IMR-90 (cell line): Measurements from ENCODE around the gene ECT2. TPM values are rescaled to one million over a fixed set of nuclear protein-coding genes. Genes with fewer than 3 reads are reported as not detected.

Experiments used
- ATAC-seq: fragments of 200-7000 bp; cut with Tn5 transposase; 2 replicates; pipeline ENCODE4 v1.9.1; 2020; ENCODE audit warnings: low read depth, mild to moderate bottlenecking, moderate library complexity
- BruUV-seq: library from RNA; stranded (reverse); fragments of 400-500 nt; replicated peaks from 2 replicates; lab custom pipeline; 2021; lab: Mats Ljungman, UMichigan
- CTCF ChIA-PET: fragments of 300-600 bp; formaldehyde crosslinking; extraction: SDS; loops from one replicate; lab custom pipeline; 2021; ENCODE audit warnings: antibody characterized with exemption; lab: Yijun Ruan, JAX
- POLR2A ChIA-PET: fragments of 300-600 bp; sonication (Branson Sonifier 250); formaldehyde crosslinking; loops from one replicate; lab custom pipeline; 2022; ENCODE audit warnings: antibody characterized with exemption; ENCODE audit not compliant: unreplicated experiment; lab: Charles Lee
- DNase-seq: peaks from one replicate; pipeline ENCODE4 v3.0.0; 2013
- H2AFZ ChIP-seq: replicated peaks from 2 replicates; pipeline ENCODE3; 2013; ENCODE audit warnings: low read length, mild to moderate bottlenecking; ENCODE audit not compliant: poor library complexity
- H2AK5ac ChIP-seq: 2 replicates; pipeline ENCODE4 v1.6.1; 2013; ENCODE audit warnings: low read depth, low read length, inconsistent platforms
- H2AK9ac ChIP-seq: replicated peaks from 2 replicates; pipeline ENCODE3; 2013; ENCODE audit warnings: mild to moderate bottlenecking, low read depth, low read length, moderate library complexity; ENCODE audit not compliant: poor library complexity
- H2BK120ac ChIP-seq: 2 replicates; pipeline ENCODE4 v1.6.1; 2013; ENCODE audit warnings: low read depth, low read length, inconsistent platforms
- H2BK15ac ChIP-seq: 3 replicates; pipeline ENCODE4 v1.6.1; 2013; ENCODE audit warnings: low read depth, low read length, inconsistent platforms
- H2BK20ac ChIP-seq: 2 replicates; pipeline ENCODE4 v1.6.1; 2013; ENCODE audit warnings: low read depth, mild to moderate bottlenecking, inconsistent platforms, low read length, moderate library complexity
- H2BK5ac ChIP-seq: 2 replicates; pipeline ENCODE4 v1.6.1; 2013; ENCODE audit warnings: mild to moderate bottlenecking, low read depth, low read length, inconsistent platforms; ENCODE audit not compliant: poor library complexity, severe bottlenecking
- H3K14ac ChIP-seq: replicated peaks from 2 replicates; pipeline ENCODE4 v1.6.1; 2013; ENCODE audit warnings: low read depth, low read length, inconsistent platforms
- H3K18ac ChIP-seq: 2 replicates; pipeline ENCODE4 v1.6.1; 2013; ENCODE audit warnings: low read depth, low read length, control low read depth
- H3K23ac ChIP-seq: 2 replicates; pipeline ENCODE4 v1.6.1; 2013; ENCODE audit warnings: low read depth, low read length, inconsistent platforms
- H3K27ac ChIP-seq: 2 replicates; pipeline ENCODE4 v1.5.1; 2013; ENCODE audit warnings: mild to moderate bottlenecking, control low read depth, low read length; ENCODE audit not compliant: insufficient read depth
- H3K27me3 ChIP-seq: 2 replicates; pipeline ENCODE4 v1.6.1; 2013; ENCODE audit warnings: low read length; ENCODE audit not compliant: control insufficient read depth, insufficient read depth
- H3K36me3 ChIP-seq: 2 replicates; pipeline ENCODE4 v1.6.1; 2013; ENCODE audit warnings: low read length, mixed read lengths; ENCODE audit not compliant: control insufficient read depth, insufficient read depth
- H3K4ac ChIP-seq: 2 replicates; pipeline ENCODE4 v1.6.1; 2013; ENCODE audit warnings: low read depth, low read length, inconsistent platforms
- H3K4me1 ChIP-seq: 2 replicates; pipeline ENCODE4 v1.6.1; 2013; ENCODE audit warnings: low read length, mixed read lengths; ENCODE audit not compliant: control insufficient read depth, insufficient read depth
- H3K4me2 ChIP-seq: 2 replicates; pipeline ENCODE4 v1.6.1; 2013; ENCODE audit warnings: low read depth, mild to moderate bottlenecking, control low read depth, low read length, moderate library complexity
- H3K4me3 ChIP-seq: 2 replicates; pipeline ENCODE4 v1.5.1; 2013; ENCODE audit warnings: low read depth, mild to moderate bottlenecking, control low read depth, low read length, moderate library complexity; ENCODE audit not compliant: insufficient read depth
- H3K56ac ChIP-seq: 2 replicates; pipeline ENCODE4 v1.6.1; 2013; ENCODE audit warnings: low read length, inconsistent platforms; ENCODE audit not compliant: insufficient read depth; ENCODE audit errors: extremely low read depth
- H3K79me1 ChIP-seq, 2 experiments: 2 replicates each; pipeline ENCODE4 v1.6.1; 2013; ENCODE audit warnings: low read length in 2 of 2, inconsistent platforms in 1 of 2, low read depth in 1 of 2
- H3K9ac ChIP-seq: 2 replicates; pipeline ENCODE4 v1.6.1; 2013; ENCODE audit warnings: low read depth, low read length, control low read depth
- H3K9me1 ChIP-seq: 2 replicates; pipeline ENCODE4 v1.6.1; 2013; ENCODE audit warnings: low read length, inconsistent platforms; ENCODE audit not compliant: insufficient read depth
- H3K9me3 ChIP-seq: 2 replicates; pipeline ENCODE4 v1.6.1; 2013; ENCODE audit warnings: low read length; ENCODE audit not compliant: control insufficient read depth, insufficient read depth
- H4K20me1 ChIP-seq: 2 replicates; pipeline ENCODE4 v1.6.1; 2013; ENCODE audit warnings: low read length, inconsistent platforms; ENCODE audit not compliant: insufficient read depth
- H4K5ac ChIP-seq: 2 replicates; pipeline ENCODE4 v1.6.1; 2013; ENCODE audit warnings: mild to moderate bottlenecking, low read depth, low read length, control low read depth
- H4K8ac ChIP-seq, 2 experiments: 2 replicates each; pipeline ENCODE4 v1.6.1; 2013; ENCODE audit warnings: low read depth in 2 of 2, low read length in 2 of 2, control low read depth in 1 of 2, inconsistent platforms in 1 of 2
- H4K91ac ChIP-seq: 2 replicates; pipeline ENCODE4 v1.6.1; 2013; ENCODE audit warnings: low read depth, low read length, inconsistent platforms; ENCODE audit not compliant: insufficient read depth
- BHLHE40 ChIP-seq: fragments of 150-350 bp; IDR thresholded peaks from 2 replicates; pipeline ENCODE4 v1.6.1; 2016; ENCODE audit warnings: mild to moderate bottlenecking, low read depth, low read length
- CEBPB ChIP-seq: IDR thresholded peaks from 2 replicates; pipeline ENCODE4 v1.6.1; 2012; ENCODE audit warnings: low read depth, low read length, improper control_type of control experiment
- CHD1 ChIP-seq: IDR thresholded peaks from 2 replicates; pipeline ENCODE4 v1.6.1; 2012; ENCODE audit warnings: low read depth, low read length, improper control_type of control experiment
- FOS ChIP-seq: fragments of 150-350 bp; IDR thresholded peaks from 2 replicates; pipeline ENCODE4 v1.6.1; 2016; ENCODE audit warnings: low read depth, low read length
- MAFK ChIP-seq: IDR thresholded peaks from 2 replicates; pipeline ENCODE4 v1.6.1; 2012; ENCODE audit warnings: low read depth, low read length, improper control_type of control experiment
- MAZ ChIP-seq: IDR thresholded peaks from 2 replicates; pipeline ENCODE4 v1.6.1; 2012; ENCODE audit warnings: low read depth, mild to moderate bottlenecking, low read length, improper control_type of control experiment, moderate library complexity, borderline replicate concordance
- MXI1 ChIP-seq: IDR thresholded peaks from 2 replicates; pipeline ENCODE4 v1.6.1; 2012; ENCODE audit warnings: low read depth, mild to moderate bottlenecking, low read length, moderate library complexity, borderline replicate concordance
- NFE2L2 ChIP-seq: fragments of 150-350 bp; IDR thresholded peaks from 2 replicates; pipeline ENCODE4 v1.6.1; 2016; ENCODE audit warnings: low read depth, mild to moderate bottlenecking, low read length
- POLR2A ChIP-seq: IDR thresholded peaks from 2 replicates; pipeline ENCODE4 v1.6.1; 2012; ENCODE audit warnings: mild to moderate bottlenecking, low read depth, low read length
- RAD21 ChIP-seq: IDR thresholded peaks from 2 replicates; pipeline ENCODE4 v1.6.1; 2012; ENCODE audit warnings: low read length, improper control_type of control experiment
- RCOR1 ChIP-seq: IDR thresholded peaks from 2 replicates; pipeline ENCODE4 v1.6.1; 2012; ENCODE audit warnings: mild to moderate bottlenecking, low read length, improper control_type of control experiment; ENCODE audit not compliant: insufficient replicate concordance
- RFX5 ChIP-seq: IDR thresholded peaks from 2 replicates; pipeline ENCODE4 v1.8.0; 2012; ENCODE audit warnings: low read depth, mild to moderate bottlenecking, low read length, moderate library complexity
- SMC3 ChIP-seq: fragments of 150-350 bp; IDR thresholded peaks from 2 replicates; pipeline ENCODE4 v1.6.1; 2016; ENCODE audit warnings: low read depth, mild to moderate bottlenecking, antibody characterized with exemption, low read length, moderate library complexity
- WGBS, 2 experiments: methylation state at CpG; one replicate each; pipeline versions ENCODE4 v1.1.5 to v1.1.7; 2013; ENCODE audit warnings: missing lambda C conversion rate in 2 of 2; ENCODE audit not compliant: insufficient read length in 1 of 2; ENCODE audit errors: extremely low coverage in 2 of 2; 5-methylcytosine and 5-hydroxymethylcytosine counted together
- dilution Hi-C: fragments of 300-500 bp; cut with HindIII; formaldehyde crosslinking; loops from one replicate; pipeline ENCODE4 v1.14.3; 2018; ENCODE audit warnings: low sequenced_read_pairs; ENCODE audit not compliant: unreplicated experiment
- in situ Hi-C: fragments of 300-500 bp; cut with MboI; formaldehyde crosslinking; loops from 3 replicates; pipeline ENCODE4 v1.14.3; 2019; ENCODE audit warnings: low sequenced_read_pairs, inconsistent platforms, mixed read lengths
- intact Hi-C: fragments of 100-400 bp; cut with micrococcal nuclease; formaldehyde crosslinking; loops from 2 replicates; pipeline ENCODE4 v1.10.0; 2022
- polyA plus RNA-seq, 3 experiments: library from polyadenylated mRNA; depleted of rRNA; stranded (reverse); fragments of >200 nt; gene quantifications; 2 replicates each; pipeline ENCODE4 v1.2.3, GENCODE V29; 2012; ENCODE audit warnings: low replicate concordance in 1 of 3
- total RNA-seq: library from RNA; depleted of rRNA; stranded (reverse); fragments of >200 nt; gene quantifications from 2 replicates; pipeline ENCODE4 v1.2.3, GENCODE V29; 2012
- TF ChIP-seq, protein P1 (sequence below): fragments of 150-350 bp; IDR thresholded peaks from 2 replicates; pipeline ENCODE4 v1.6.1; 2017; ENCODE audit warnings: mild to moderate bottlenecking, antibody characterized with exemption, low read length, low read depth
- TF ChIP-seq, protein P2 (sequence below): fragments of 150-350 bp; IDR thresholded peaks from 2 replicates; pipeline ENCODE4 v1.6.1; 2016; ENCODE audit warnings: low read depth, mild to moderate bottlenecking, low read length, moderate library complexity, borderline replicate concordance
- TF ChIP-seq, protein P3 (sequence below): conservative IDR thresholded peaks from 2 replicates; pipeline ENCODE4 v1.5.1; 2012; ENCODE audit warnings: mild to moderate bottlenecking, low read depth, low read length, improper control_type of control experiment

ECT2 gene
- total and polyA plus RNA-seq, 2 of the 4 experiments (the other 2 are of a cell fraction): 18.1 to 37.8 TPM

DNA sequence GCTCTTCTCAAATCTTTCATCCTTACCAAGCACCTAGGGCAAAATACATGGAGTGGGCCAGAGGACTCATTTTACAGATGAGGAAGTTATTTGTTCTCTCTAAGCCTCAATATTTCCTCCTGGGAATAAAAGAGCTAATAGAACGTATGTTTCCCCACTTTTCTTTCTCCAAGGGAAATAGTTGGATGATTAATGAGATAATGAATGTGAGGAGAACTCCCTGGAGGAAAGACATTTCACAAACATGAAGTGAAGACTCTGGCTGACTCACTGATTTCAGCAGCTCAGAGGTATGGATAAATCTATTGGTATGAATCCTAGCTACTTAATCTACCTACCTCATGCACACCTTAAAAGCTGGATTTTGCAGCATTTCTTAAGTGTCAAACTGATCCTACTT, 98.4 kb downstream of the ECT2 start:
- no peak overlapping the region for H3K56ac ChIP-seq
- CTCF ChIA-PET: interaction anchor here (0.5 kb wide), 1 partner anchor 9 kb away, joined by 3 read pairs; no protein-coding TSS in a partner anchor
- no peaks in the 10 kb centered on the region for H3K9me3 ChIP-seq
- H4K8ac ChIP-seq: no peak overlapping the region
- H3K4me3 ChIP-seq: no peak overlapping the region
- ATAC-seq (no peak), DNase-seq (peak; percentile 10)
- H4K91ac ChIP-seq: no peak overlapping the region
- no peak overlapping the region for H2BK120ac ChIP-seq
- no peak overlapping the region for H3K4me2 ChIP-seq
- POLR2A ChIA-PET: no interaction called here
- H3K36me3 ChIP-seq: no peaks in the 10 kb centered on the region
- in situ Hi-C loops (no loop called here), dilution Hi-C loops (no loop called here), intact Hi-C loops (no loop called here)
- H3K27me3 ChIP-seq: peaks cover 4% of the 10 kb centered on the region; the same call in 1 of the 2 replicates
- no peak overlapping the region for H3K9ac ChIP-seq
- H2AK5ac ChIP-seq: no peak overlapping the region
- H2AFZ ChIP-seq: no peak overlapping the region
- H3K4ac ChIP-seq: no peak overlapping the region
- H4K5ac ChIP-seq: no peak overlapping the region
- H2AK9ac ChIP-seq: no peak overlapping the region
- no peaks in the 10 kb centered on the region for H3K9me1 ChIP-seq
- no peaks in the 10 kb centered on the region for H4K20me1 ChIP-seq
- no peak overlapping the region for H2BK15ac ChIP-seq
- no peaks in the 10 kb centered on the region for H3K79me1 ChIP-seq
- no peak overlapping the region for H3K14ac ChIP-seq
- H3K23ac ChIP-seq: no peak overlapping the region
- H3K18ac ChIP-seq: no peak overlapping the region
- BruUV-seq: no TSS peak
- no peak overlapping the region for H2BK20ac ChIP-seq
- TF ChIP-seq MXI1: no peak
- TF ChIP-seq FOS: no peak
- TF ChIP-seq BHLHE40: no peak
- no peak for TF ChIP-seq RCOR1
- no peak for TF ChIP-seq POLR2A
- TF ChIP-seq CHD1: no peak
- TF ChIP-seq, protein P1, sequence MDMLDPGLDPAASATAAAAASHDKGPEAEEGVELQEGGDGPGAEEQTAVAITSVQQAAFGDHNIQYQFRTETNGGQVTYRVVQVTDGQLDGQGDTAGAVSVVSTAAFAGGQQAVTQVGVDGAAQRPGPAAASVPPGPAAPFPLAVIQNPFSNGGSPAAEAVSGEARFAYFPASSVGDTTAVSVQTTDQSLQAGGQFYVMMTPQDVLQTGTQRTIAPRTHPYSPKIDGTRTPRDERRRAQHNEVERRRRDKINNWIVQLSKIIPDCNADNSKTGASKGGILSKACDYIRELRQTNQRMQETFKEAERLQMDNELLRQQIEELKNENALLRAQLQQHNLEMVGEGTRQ: no peak
- no peak for TF ChIP-seq RAD21
- TF ChIP-seq RFX5: no peak
- no peak for TF ChIP-seq NFE2L2
- no peak for TF ChIP-seq CEBPB
- TF ChIP-seq, protein P2, sequence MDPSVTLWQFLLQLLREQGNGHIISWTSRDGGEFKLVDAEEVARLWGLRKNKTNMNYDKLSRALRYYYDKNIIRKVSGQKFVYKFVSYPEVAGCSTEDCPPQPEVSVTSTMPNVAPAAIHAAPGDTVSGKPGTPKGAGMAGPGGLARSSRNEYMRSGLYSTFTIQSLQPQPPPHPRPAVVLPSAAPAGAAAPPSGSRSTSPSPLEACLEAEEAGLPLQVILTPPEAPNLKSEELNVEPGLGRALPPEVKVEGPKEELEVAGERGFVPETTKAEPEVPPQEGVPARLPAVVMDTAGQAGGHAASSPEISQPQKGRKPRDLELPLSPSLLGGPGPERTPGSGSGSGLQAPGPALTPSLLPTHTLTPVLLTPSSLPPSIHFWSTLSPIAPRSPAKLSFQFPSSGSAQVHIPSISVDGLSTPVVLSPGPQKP: no peak
- TF ChIP-seq, protein P3, sequence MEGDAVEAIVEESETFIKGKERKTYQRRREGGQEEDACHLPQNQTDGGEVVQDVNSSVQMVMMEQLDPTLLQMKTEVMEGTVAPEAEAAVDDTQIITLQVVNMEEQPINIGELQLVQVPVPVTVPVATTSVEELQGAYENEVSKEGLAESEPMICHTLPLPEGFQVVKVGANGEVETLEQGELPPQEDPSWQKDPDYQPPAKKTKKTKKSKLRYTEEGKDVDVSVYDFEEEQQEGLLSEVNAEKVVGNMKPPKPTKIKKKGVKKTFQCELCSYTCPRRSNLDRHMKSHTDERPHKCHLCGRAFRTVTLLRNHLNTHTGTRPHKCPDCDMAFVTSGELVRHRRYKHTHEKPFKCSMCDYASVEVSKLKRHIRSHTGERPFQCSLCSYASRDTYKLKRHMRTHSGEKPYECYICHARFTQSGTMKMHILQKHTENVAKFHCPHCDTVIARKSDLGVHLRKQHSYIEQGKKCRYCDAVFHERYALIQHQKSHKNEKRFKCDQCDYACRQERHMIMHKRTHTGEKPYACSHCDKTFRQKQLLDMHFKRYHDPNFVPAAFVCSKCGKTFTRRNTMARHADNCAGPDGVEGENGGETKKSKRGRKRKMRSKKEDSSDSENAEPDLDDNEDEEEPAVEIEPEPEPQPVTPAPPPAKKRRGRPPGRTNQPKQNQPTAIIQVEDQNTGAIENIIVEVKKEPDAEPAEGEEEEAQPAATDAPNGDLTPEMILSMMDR: no peak
- no peak for TF ChIP-seq MAFK
- no peak for TF ChIP-seq SMC3
- no peak for TF ChIP-seq MAZ
- no peak overlapping the region for H3K27ac ChIP-seq
- H2BK5ac ChIP-seq: no peak overlapping the region
- no CpG with 5 or more reads among the region's 1 CpG for WGBS, 2 experiments
- H3K4me1 ChIP-seq: no peaks in the 10 kb centered on the region
